SK-N-MC (cell line): ENCODE data around the gene DSE.

Source experiments
- EZH2 ChIP-seq: fragments of 200-600 bp; sonication (generic); IDR thresholded peaks from one replicate; pipeline ENCODE4 v1.6.1; 2017; ENCODE audit warnings: antibody characterized with exemption
- FOXP2 ChIP-seq: optimal IDR thresholded peaks from 2 replicates; pipeline ENCODE3; 2011; ENCODE audit warnings: mild to moderate bottlenecking, moderate library complexity; ENCODE audit not compliant: insufficient read depth; ENCODE audit errors: extremely low read length, control extremely low read depth

GRCh38 chr6:116461932-116462885 is 91.5 kb downstream of the DSE start:
- TF ChIP-seq FOXP2 (no peak), EZH2 (no peak)
